Activated naive CD4-positive, alpha-beta T cell treated with anti-CD3 and anti-CD28 coated beads for 36 hours (primary cell): Measurements from ENCODE around the gene XYLT1. TPM values are rescaled to one million over a fixed set of nuclear protein-coding genes. Genes with fewer than 3 reads are reported as not detected.
A peak's percentile ranks its signal among the peaks of the same experiment; 100 is the strongest.

ENCODE experiments used
- CTCF ChIA-PET: fragments of 350-600 bp; sonication (Branson Sonifier 250); formaldehyde crosslinking; loops from one replicate; lab custom pipeline; 2021; ENCODE audit warnings: antibody characterized with exemption; lab: Charles Lee
- DNase-seq: peaks from one replicate; pipeline ENCODE4 v3.0.0-alpha.2; 2020
- H3K27ac Mint-ChIP-seq: one replicate; pipeline ENCODE4 v1.8.0; 2021; ENCODE audit warnings: mild to moderate bottlenecking, mixed read lengths
- H3K27me3 Mint-ChIP-seq: one replicate; pipeline ENCODE4 v1.8.0; 2021; ENCODE audit warnings: low read depth, mixed read lengths
- H3K36me3 Mint-ChIP-seq: one replicate; pipeline ENCODE4 v1.8.0; 2021; ENCODE audit warnings: low read depth, mixed read lengths
- H3K4me1 Mint-ChIP-seq: one replicate; pipeline ENCODE4 v1.8.0; 2021; ENCODE audit warnings: low read depth, mixed read lengths
- H3K4me3 Mint-ChIP-seq: one replicate; pipeline ENCODE4 v1.8.0; 2021; ENCODE audit warnings: mild to moderate bottlenecking, moderate library complexity, mixed read lengths
- H3K9me3 Mint-ChIP-seq: one replicate; pipeline ENCODE4 v1.8.0; 2021; ENCODE audit warnings: mixed read lengths
- intact Hi-C: fragments of 100-400 bp; cut with micrococcal nuclease; formaldehyde crosslinking; loops from one replicate; pipeline ENCODE4 v1.15.1; 2023
- total RNA-seq, 2 experiments: library from RNA; stranded (reverse); gene quantifications; one replicate each; pipeline ENCODE4 v1.2.3, GENCODE V29; 2021

XYLT1 gene
- total RNA-seq, 2 experiments from 2014 or later = 3.3 to 4.5 TPM

GRCh38 chr16:17435318-17435717 is 35.4 kb downstream of the XYLT1 start:
- Mint-ChIP-seq H3K4me1 (peaks cover 26% of the 10 kb centered on the region), H3K27ac (no peak overlapping the region), H3K36me3 (no peaks in the 10 kb centered on the region), H3K9me3 (no peaks in the 10 kb centered on the region), H3K4me3 (no peak overlapping the region), H3K27me3 (no peaks in the 10 kb centered on the region)
- intact Hi-C loops = no loop called here
- CTCF ChIA-PET = no interaction called here
- DNase-seq = no peak

- H3K27ac Mint-ChIP-seq = no peak overlapping the region
- peaks cover 11% of the 10 kb centered on the region for H3K4me1 Mint-ChIP-seq
- H3K4me3 Mint-ChIP-seq = no peak overlapping the region
- H3K9me3 Mint-ChIP-seq = no peaks in the 10 kb centered on the region
- CTCF ChIA-PET = interaction anchor here (1.0 kb wide), 1 partner anchor 18 kb away, joined by 5 read pairs; no protein-coding TSS in a partner anchor
- intact Hi-C loops = no loop called here
- H3K27me3 Mint-ChIP-seq = no peaks in the 10 kb centered on the region
- DNase-seq = no peak
- H3K36me3 Mint-ChIP-seq = no peaks in the 10 kb centered on the region
Measured at GRCh38 chr16:17433577-17434451, 36.9 kb downstream of the XYLT1 start.

DNA sequence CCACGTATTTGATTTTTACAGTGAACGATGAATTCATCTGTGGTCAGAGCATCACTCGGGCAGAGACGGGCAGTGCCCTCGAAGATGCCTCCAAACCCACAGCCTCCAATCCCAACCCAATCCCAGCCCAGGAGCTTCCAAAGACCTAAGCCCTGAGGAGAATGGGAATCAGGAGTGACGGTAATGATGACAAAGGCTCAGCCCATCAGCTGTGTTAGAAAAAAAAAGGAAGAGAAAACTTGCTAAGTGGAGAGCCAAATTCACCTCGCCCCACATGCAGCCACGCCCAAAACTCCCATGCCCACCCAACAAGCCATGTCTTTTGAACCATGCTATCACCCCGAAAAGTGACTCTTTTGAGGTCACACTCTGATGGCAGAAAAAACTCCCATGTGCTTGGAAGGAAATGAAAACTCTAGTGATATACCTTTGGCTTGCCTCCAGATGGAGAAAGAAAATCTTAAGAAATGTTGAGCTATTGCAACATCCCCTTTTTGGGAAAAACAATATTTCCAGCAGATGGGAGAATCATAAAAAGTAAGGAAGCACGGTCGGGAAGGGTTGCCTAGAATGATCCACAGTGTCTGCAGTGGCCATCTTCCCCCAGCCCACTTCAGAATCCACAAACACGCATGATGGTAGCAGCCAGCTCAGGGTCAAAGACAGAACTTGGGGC is 37.7 kb downstream of the XYLT1 start:
- Mint-ChIP-seq H3K36me3 (no peaks in the 10 kb centered on the region), H3K4me1 (peaks cover 5% of the 10 kb centered on the region)
- CTCF ChIA-PET = interaction anchor here (1.0 kb wide), 1 partner anchor 17 kb away, joined by 5 read pairs; no protein-coding TSS in a partner anchor

DNA sequence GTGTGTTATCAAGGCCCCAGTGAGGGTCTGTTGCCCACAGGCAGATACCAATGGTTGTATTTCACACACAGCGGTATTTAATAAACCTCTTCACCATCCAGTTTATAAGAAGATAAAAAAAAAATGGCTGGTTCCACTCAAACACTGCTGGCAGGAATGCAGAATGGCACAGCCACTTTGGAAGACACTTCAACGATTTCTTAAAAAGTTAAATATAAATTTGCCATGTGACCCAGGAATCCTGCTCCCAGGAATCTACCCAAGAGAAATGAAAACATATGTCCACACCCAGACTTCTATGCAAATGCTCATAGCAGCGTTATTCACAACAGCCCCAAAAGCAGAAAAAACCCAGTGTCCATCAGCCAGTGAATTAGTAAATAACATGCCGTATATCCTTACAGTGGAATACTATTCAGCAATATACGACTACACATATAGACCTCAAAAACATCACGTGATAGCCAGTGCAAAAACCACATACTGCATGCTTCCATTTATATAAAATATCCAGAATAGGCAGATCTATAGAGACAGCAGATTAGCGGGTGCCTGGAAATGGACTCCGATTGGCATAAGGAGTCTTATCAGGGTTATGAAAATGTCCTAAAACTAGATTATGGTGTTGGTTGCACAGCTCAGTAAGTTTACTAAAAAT is 38.7 kb downstream of the XYLT1 start:
- intact Hi-C loops = no loop called here
- Mint-ChIP-seq H3K4me3 (no peak overlapping the region), H3K9me3 (no peaks in the 10 kb centered on the region), H3K4me1 (peaks cover 2% of the 10 kb centered on the region), H3K36me3 (peaks cover 2% of the 10 kb centered on the region), H3K27me3 (no peaks in the 10 kb centered on the region), H3K27ac (no peak overlapping the region)
- CTCF ChIA-PET = no interaction called here
- no peak for DNase-seq

More for the DNA sequence above, 37.7 kb downstream of the XYLT1 start:
- Mint-ChIP-seq H3K27ac (no peak overlapping the region), H3K9me3 (no peaks in the 10 kb centered on the region), H3K27me3 (no peaks in the 10 kb centered on the region), H3K4me3 (no peak overlapping the region)
- no peak for DNase-seq
- intact Hi-C loops = no loop called here

- no peak overlapping the region for H3K4me3 Mint-ChIP-seq
- H3K36me3 Mint-ChIP-seq = peaks cover 2% of the 10 kb centered on the region
- no peak overlapping the region for H3K27ac Mint-ChIP-seq
- CTCF ChIA-PET = no interaction called here
- no peak for DNase-seq
- no peaks in the 10 kb centered on the region for H3K9me3 Mint-ChIP-seq
- no peaks in the 10 kb centered on the region for H3K27me3 Mint-ChIP-seq
- H3K4me1 Mint-ChIP-seq = peaks cover 2% of the 10 kb centered on the region
- intact Hi-C loops = no loop called here
Measured at GRCh38 chr16:17431012-17431411, 39.7 kb downstream of the XYLT1 start.

GRCh38 chr16:17426451-17426850 is 44.3 kb downstream of the XYLT1 start:
- Mint-ChIP-seq H3K36me3 (peaks cover 2% of the 10 kb centered on the region), H3K4me3 (no peak overlapping the region), H3K9me3 (no peaks in the 10 kb centered on the region), H3K27ac (no peak overlapping the region), H3K4me1 (peaks cover under 1% of the 10 kb centered on the region), H3K27me3 (no peaks in the 10 kb centered on the region)
- CTCF ChIA-PET = no interaction called here
- no peak for DNase-seq
- intact Hi-C loops = no loop called here

- intact Hi-C loops = no loop called here
- Mint-ChIP-seq H3K36me3 (peaks cover 2% of the 10 kb centered on the region), H3K27me3 (no peaks in the 10 kb centered on the region), H3K4me3 (no peak overlapping the region), H3K27ac (no peak overlapping the region), H3K9me3 (no peaks in the 10 kb centered on the region), H3K4me1 (no peaks in the 10 kb centered on the region)
- DNase-seq = no peak
- CTCF ChIA-PET = interaction anchor here (0.7 kb wide), 1 partner anchor 45 kb away, joined by 3 read pairs; no protein-coding TSS in a partner anchor
Measured at GRCh38 chr16:17424771-17425170, 46.0 kb downstream of the XYLT1 start.

DNA sequence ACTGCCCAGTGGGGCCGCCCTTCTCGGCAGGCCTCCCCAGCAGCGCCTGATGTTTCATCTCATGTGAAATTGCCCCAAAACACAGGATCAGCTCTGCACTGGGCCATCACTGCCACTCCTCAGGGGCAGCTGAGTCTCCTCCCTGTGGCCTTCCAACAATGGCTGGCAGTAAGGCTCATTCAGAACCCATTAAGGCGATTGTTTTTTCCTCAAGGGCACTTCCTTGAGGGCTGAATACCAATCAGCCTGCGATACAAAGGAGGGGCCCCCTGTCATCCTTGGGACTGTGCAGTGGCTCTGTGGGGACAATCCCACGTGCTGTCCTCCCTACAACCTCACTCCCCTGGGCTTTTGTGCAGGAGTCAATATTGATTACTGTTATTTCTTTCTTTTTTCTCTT is 47.5 kb downstream of the XYLT1 start:
- Mint-ChIP-seq H3K4me3 (no peak overlapping the region), H3K27ac (no peak overlapping the region), H3K9me3 (no peaks in the 10 kb centered on the region), H3K27me3 (no peaks in the 10 kb centered on the region), H3K36me3 (peaks cover 2% of the 10 kb centered on the region), H3K4me1 (no peaks in the 10 kb centered on the region)
- CTCF ChIA-PET = no interaction called here
- DNase-seq = no peak
- intact Hi-C loops = no loop called here

DNA sequence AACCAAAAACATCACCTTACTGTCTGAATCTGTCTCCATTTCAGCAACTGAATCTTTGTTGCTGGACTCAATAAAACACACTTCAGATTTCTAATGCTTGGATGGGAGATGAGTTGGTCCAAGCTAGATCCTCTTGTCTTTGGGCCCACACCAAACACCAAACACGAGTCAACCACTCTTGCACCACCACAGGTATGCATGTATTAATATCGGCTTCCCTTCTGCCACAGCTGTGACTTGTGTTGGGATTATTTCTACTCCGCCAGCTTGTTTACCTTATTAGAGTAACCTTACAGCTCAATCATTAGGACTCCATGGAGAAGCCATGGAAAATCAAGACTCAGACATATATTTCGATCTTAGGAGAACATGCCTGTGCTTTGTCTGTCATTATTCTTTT is 49.9 kb downstream of the XYLT1 start:
- no peak overlapping the region for H3K27ac Mint-ChIP-seq
- H3K36me3 Mint-ChIP-seq = peaks cover 2% of the 10 kb centered on the region
- no peaks in the 10 kb centered on the region for H3K27me3 Mint-ChIP-seq
- DNase-seq = no peak
- H3K4me3 Mint-ChIP-seq = no peak overlapping the region
- H3K4me1 Mint-ChIP-seq = peaks cover 22% of the 10 kb centered on the region
- CTCF ChIA-PET = no interaction called here
- intact Hi-C loops = no loop called here
- H3K9me3 Mint-ChIP-seq = peaks cover 2% of the 10 kb centered on the region

DNA sequence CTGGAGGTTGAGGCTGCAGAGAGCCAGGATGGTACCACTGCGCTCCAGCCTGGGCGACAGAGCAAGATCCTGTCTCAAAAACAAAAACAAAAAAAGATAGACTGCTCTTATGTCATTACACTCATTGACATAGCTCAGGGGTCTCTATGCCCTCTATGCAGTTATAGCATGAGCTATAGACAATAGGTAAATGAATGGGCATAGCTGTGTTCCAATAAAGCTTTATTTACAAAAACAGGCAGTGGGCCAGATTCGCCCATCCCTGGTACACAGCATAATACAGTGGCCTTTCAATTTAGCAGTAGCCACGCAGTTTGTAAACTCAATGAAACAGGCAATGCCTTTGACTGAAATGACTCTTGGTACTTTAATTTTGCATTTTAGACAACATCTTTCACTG is 51.5 kb downstream of the XYLT1 start:
- peaks cover 2% of the 10 kb centered on the region for H3K36me3 Mint-ChIP-seq
- H3K27ac Mint-ChIP-seq = no peak overlapping the region
- no peaks in the 10 kb centered on the region for H3K27me3 Mint-ChIP-seq
- H3K4me3 Mint-ChIP-seq = no peak overlapping the region
- CTCF ChIA-PET = interaction anchor here (0.7 kb wide), 1 partner anchor 79 kb away, joined by 3 read pairs; no protein-coding TSS in a partner anchor
- DNase-seq = no peak
- intact Hi-C loops = no loop called here
- peaks cover 36% of the 10 kb centered on the region for H3K4me1 Mint-ChIP-seq
- peaks cover 2% of the 10 kb centered on the region for H3K9me3 Mint-ChIP-seq

GRCh38 chr16:17417740-17418139 is 53.0 kb downstream of the XYLT1 start:
- CTCF ChIA-PET = interaction anchor here (1.0 to 3.5 kb wide), 7 partner anchors 23 to 139 kb away, joined by 3 to 30 read pairs (median 4); no protein-coding TSS in a partner anchor
- Mint-ChIP-seq H3K4me1 (peaks cover 39% of the 10 kb centered on the region), H3K36me3 (peaks cover 2% of the 10 kb centered on the region), H3K27me3 (no peaks in the 10 kb centered on the region), H3K27ac (peak overlapping the region; percentile 86), H3K9me3 (peaks cover 2% of the 10 kb centered on the region), H3K4me3 (no peak overlapping the region)
- DNase-seq = peak; percentile 26
- intact Hi-C loops = loop anchor here (1.0 to 2.0 kb wide), 4 partner anchors 22 to 145 kb away; no protein-coding TSS in a partner anchor
